AG09319 (cell line): ENCODE results near the gene MESP2.

Experiments
- DNase-seq: peaks from one replicate; pipeline ENCODE4 v3.0.0-alpha.2; 2010; ENCODE audit warnings: low read depth; ENCODE audit errors: extremely low read depth
- CTCF ChIP-seq: IDR thresholded peaks from 2 replicates; pipeline ENCODE4 v1.5.1; 2011; ENCODE audit warnings: low read depth, mild to moderate bottlenecking, inconsistent platforms, low read length, moderate library complexity

MESP2 gene

GRCh38 chr15:89749951-89750559 lies 26.1 kb upstream of the MESP2 start:
- TF ChIP-seq CTCF, result no peak
- no peak for DNase-seq

GRCh38 chr15:89750560-89751542 lies 25.3 kb upstream of the MESP2 start, which contains the start of gene MESP1:
MESP1 (minus strand) TSS chr15:89751249; CDS start chr15:89751231, 18 bp downstream.
- DNase-seq, result peak; percentile 74

GRCh38 chr15:89751748-89752147 lies 24.4 kb upstream of the MESP2 start:
- TF ChIP-seq CTCF, result no peak
- DNase-seq, result no peak

More at GRCh38 chr15:89750560-89751542, 25.3 kb upstream of the MESP2 start, which contains the start of gene MESP1:
- peak; percentile 62 for TF ChIP-seq CTCF

- TF ChIP-seq CTCF, result no peak
- DNase-seq, result no peak
Observed at GRCh38 chr15:89753855-89754254, 22.3 kb upstream of the MESP2 start.

GRCh38 chr15:89754361-89755154 lies 21.6 kb upstream of the MESP2 start:
- no peak for TF ChIP-seq CTCF
- no peak for DNase-seq

- no peak for DNase-seq
- no peak for TF ChIP-seq CTCF
Observed at GRCh38 chr15:89755701-89756100, 20.4 kb upstream of the MESP2 start.
